GM23338 (cell line): Measurements from ENCODE around the gene MBOAT7.
"Not testable (repeated sequence)": the region's sequence is repeated elsewhere in the genome, so short reads cannot be mapped to it uniquely, and the experiment has no call there.

Source experiments
- EZH2 ChIP-seq: fragments of 200-600 bp; sonication (generic); IDR thresholded peaks from one replicate; pipeline ENCODE4 v1.8.0; 2017; ENCODE audit warnings: antibody characterized with exemption, mild to moderate bottlenecking, low read depth; ENCODE audit not compliant: unreplicated experiment
- EZH2phosphoT487 ChIP-seq: fragments of 200-600 bp; sonication (generic); IDR thresholded peaks from one replicate; pipeline ENCODE4 v1.8.1; 2018; ENCODE audit warnings: antibody characterized with exemption; ENCODE audit not compliant: unreplicated experiment
- POLR2AphosphoS5 ChIP-seq: IDR thresholded peaks from 2 replicates; pipeline ENCODE4 v1.6.1; 2016; ENCODE audit warnings: antibody characterized with exemption, low read depth
- TF ChIP-seq, protein P1 (sequence below), 2 experiments: fragments of 200-600 bp in 1 of 2; sonication (generic) in 1 of 2; conservative IDR thresholded peaks; 2 replicates each; pipeline versions ENCODE4 v1.5.1 to v1.6.1; 2016 to 2017; ENCODE audit warnings: antibody characterized with exemption in 2 of 2, low read depth in 2 of 2, mild to moderate bottlenecking in 2 of 2, moderate library complexity in 1 of 2

DNA sequence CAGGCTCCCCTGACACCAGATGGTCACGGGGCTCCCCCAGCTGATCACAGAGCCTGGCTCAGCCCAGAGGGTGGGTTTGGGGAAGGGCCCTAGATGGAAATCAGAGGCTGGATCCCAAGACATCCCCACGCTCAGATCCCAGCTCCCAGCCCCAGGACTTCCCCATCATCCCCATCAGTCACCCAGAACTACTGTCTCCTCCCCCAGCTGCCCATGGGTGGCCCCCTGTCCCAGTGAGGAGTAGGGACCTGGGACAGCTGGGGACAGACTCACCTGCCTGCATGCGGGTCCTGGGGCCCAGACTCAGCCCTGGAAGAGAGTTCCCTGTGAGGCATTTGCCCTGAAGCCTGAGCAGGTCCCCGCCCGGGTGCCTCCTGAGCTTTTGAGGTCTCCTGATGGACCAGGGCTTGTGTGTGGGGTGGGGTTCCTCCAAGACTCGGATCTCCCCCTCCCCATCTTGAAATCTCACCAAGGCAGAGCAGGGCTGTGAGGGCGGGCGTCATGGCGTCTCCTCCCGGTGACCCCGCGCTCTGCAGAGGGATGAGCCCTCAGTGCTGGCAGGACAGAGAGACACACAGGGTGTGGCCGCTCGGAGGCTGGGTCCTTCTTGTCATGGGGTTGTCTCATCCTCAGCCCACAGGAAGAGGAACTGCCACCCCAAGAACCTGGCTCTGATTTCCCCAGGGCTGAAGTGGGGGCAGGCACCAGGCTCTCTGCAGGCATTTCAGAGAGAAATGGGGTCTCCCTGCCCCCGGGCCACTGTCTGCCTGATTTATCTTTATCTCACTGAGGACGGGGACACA is 33.3 kb upstream of the MBOAT7 start, which contains the start of gene LILRB3:
- not testable (repeated sequence) for TF ChIP-seq POLR2AphosphoS5, EZH2, EZH2phosphoT487
- TF ChIP-seq, protein P1, sequence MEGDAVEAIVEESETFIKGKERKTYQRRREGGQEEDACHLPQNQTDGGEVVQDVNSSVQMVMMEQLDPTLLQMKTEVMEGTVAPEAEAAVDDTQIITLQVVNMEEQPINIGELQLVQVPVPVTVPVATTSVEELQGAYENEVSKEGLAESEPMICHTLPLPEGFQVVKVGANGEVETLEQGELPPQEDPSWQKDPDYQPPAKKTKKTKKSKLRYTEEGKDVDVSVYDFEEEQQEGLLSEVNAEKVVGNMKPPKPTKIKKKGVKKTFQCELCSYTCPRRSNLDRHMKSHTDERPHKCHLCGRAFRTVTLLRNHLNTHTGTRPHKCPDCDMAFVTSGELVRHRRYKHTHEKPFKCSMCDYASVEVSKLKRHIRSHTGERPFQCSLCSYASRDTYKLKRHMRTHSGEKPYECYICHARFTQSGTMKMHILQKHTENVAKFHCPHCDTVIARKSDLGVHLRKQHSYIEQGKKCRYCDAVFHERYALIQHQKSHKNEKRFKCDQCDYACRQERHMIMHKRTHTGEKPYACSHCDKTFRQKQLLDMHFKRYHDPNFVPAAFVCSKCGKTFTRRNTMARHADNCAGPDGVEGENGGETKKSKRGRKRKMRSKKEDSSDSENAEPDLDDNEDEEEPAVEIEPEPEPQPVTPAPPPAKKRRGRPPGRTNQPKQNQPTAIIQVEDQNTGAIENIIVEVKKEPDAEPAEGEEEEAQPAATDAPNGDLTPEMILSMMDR (conservative IDR thresholded peaks at IDR 0.05; ENCODE audit: low read depth in 2 of 2) = not testable (repeated sequence)
